HG03520 (cell line): ENCODE results near the gene CRYGD.
"Not testable (repeated sequence)": the region's sequence is repeated elsewhere in the genome, so short reads cannot be mapped to it uniquely, and the experiment has no call there.

Experiments used
- ATAC-seq: cut with Tn5 transposase; IDR thresholded peaks from one replicate; pipeline ENCODE4 v1.9.1; 2021; ENCODE audit warnings: mild to moderate bottlenecking, moderate library complexity; ENCODE audit not compliant: unreplicated experiment

The CRYGD gene

GRCh38 chr2:208124013-208124715 lies at the start of gene CRYGD:
TSS of gene CRYGD (minus strand) at chr2:208124524. CDS start at chr2:208124473, 51 bp downstream.
- ATAC-seq: not testable (repeated sequence)

- no peak for ATAC-seq
Measured at GRCh38 chr2:208172125-208172524, 47.8 kb upstream of the CRYGD start.

- ATAC-seq: no peak
Measured at GRCh38 chr2:208164951-208165755, 40.8 kb upstream of the CRYGD start.

- ATAC-seq: no peak
Measured at GRCh38 chr2:208163489-208163888, 39.2 kb upstream of the CRYGD start, which contains the start of gene CRYGA. TSS of gene CRYGA (minus strand) at chr2:208163589. CDS start at chr2:208163556, 33 bp downstream.

- no peak for ATAC-seq
Measured at GRCh38 chr2:208156439-208156838, 32.1 kb upstream of the CRYGD start.

- ATAC-seq: no peak
Measured at GRCh38 chr2:208153156-208153555, 28.8 kb upstream of the CRYGD start.

- ATAC-seq: no peak
Measured at GRCh38 chr2:208150956-208151355, 26.6 kb upstream of the CRYGD start.

- ATAC-seq: no peak
Measured at GRCh38 chr2:208150094-208150493, 25.8 kb upstream of the CRYGD start.

GRCh38 chr2:208148803-208149202 lies 24.5 kb upstream of the CRYGD start:
- ATAC-seq: no peak

- ATAC-seq: no peak
Measured at GRCh38 chr2:208147759-208148158, 23.4 kb upstream of the CRYGD start.

GRCh38 chr2:208147008-208147407 lies 22.7 kb upstream of the CRYGD start:
- no peak for ATAC-seq

GRCh38 chr2:208146006-208146405 lies 21.7 kb upstream of the CRYGD start, which contains the start of gene CRYGB:
TSS of gene CRYGB (minus strand) at chr2:208146158. CDS start at chr2:208146120, 38 bp downstream.
- no peak for ATAC-seq

GRCh38 chr2:208142925-208143799 lies 18.8 kb upstream of the CRYGD start:
- ATAC-seq: no peak

- no peak for ATAC-seq
Measured at GRCh38 chr2:208142240-208142924, 18.1 kb upstream of the CRYGD start.

- no peak for ATAC-seq
Measured at GRCh38 chr2:208139447-208139846, 15.1 kb upstream of the CRYGD start.

- not testable (repeated sequence) for ATAC-seq
Measured at GRCh38 chr2:208138334-208138733, 14.0 kb upstream of the CRYGD start.

- no peak for ATAC-seq
Measured at GRCh38 chr2:208136716-208137094, 12.4 kb upstream of the CRYGD start.

- ATAC-seq: no peak
Measured at GRCh38 chr2:208135794-208136715, 11.7 kb upstream of the CRYGD start.

GRCh38 chr2:208134928-208135586 lies 10.7 kb upstream of the CRYGD start:
- no peak for ATAC-seq
